HG02840 (cell line): ENCODE measurements around the gene FRRS1L.

Experiments
- ATAC-seq: cut with Tn5 transposase; IDR thresholded peaks from one replicate; pipeline ENCODE4 v1.9.1; 2021; ENCODE audit warnings: mild to moderate bottlenecking, moderate library complexity, moderate number of reproducible peaks; ENCODE audit not compliant: unreplicated experiment, low FRiP score

Gene FRRS1L

GRCh38 chr9:109176963-109177362, 9.9 kb upstream of the FRRS1L start:
- no peak for ATAC-seq

GRCh38 chr9:109176386-109176785, 9.3 kb upstream of the FRRS1L start:
- ATAC-seq: no peak

- ATAC-seq: no peak
Observed at GRCh38 chr9:109172935-109173334, 5.9 kb upstream of the FRRS1L start.

GRCh38 chr9:109171926-109172325, 4.9 kb upstream of the FRRS1L start:
- ATAC-seq: no peak

GRCh38 chr9:109168170-109168569, 1.1 kb upstream of the FRRS1L start:
- no peak for ATAC-seq

- no peak for ATAC-seq
Observed at GRCh38 chr9:109167716-109168115, 667 bp upstream of the FRRS1L start.

GRCh38 chr9:109166171-109166770, 778 bp downstream of the FRRS1L start:
- no peak for ATAC-seq

- ATAC-seq: no peak
Observed at GRCh38 chr9:109164042-109164441, 3.0 kb downstream of the FRRS1L start.

- no peak for ATAC-seq
Observed at GRCh38 chr9:109163194-109163593, 3.9 kb downstream of the FRRS1L start.

- no peak for ATAC-seq
Observed at GRCh38 chr9:109162677-109163076, 4.4 kb downstream of the FRRS1L start.

- no peak for ATAC-seq
Observed at GRCh38 chr9:109161471-109161870, 5.6 kb downstream of the FRRS1L start.

- no peak for ATAC-seq
Observed at GRCh38 chr9:109159583-109159982, 7.5 kb downstream of the FRRS1L start.

GRCh38 chr9:109158651-109159050, 8.4 kb downstream of the FRRS1L start:
- no peak for ATAC-seq

- ATAC-seq: no peak
Observed at GRCh38 chr9:109156708-109157107, 10.3 kb downstream of the FRRS1L start.

- ATAC-seq: no peak
Observed at GRCh38 chr9:109150925-109151545, 16.0 kb downstream of the FRRS1L start.

GRCh38 chr9:109149722-109150121, 17.3 kb downstream of the FRRS1L start:
- ATAC-seq: no peak

GRCh38 chr9:109149089-109149488, 18.0 kb downstream of the FRRS1L start:
- no peak for ATAC-seq

GRCh38 chr9:109145051-109145450, 22.0 kb downstream of the FRRS1L start:
- no peak for ATAC-seq

GRCh38 chr9:109143881-109144562, 23.0 kb downstream of the FRRS1L start:
- ATAC-seq: peak; percentile 70

GRCh38 chr9:109141375-109141774, 25.7 kb downstream of the FRRS1L start:
- no peak for ATAC-seq

- ATAC-seq: no peak
Observed at GRCh38 chr9:109139851-109140250, 27.2 kb downstream of the FRRS1L start.

- no peak for ATAC-seq
Observed at GRCh38 chr9:109138421-109138820, 28.6 kb downstream of the FRRS1L start.
